Measurements from ENCODE around the gene ALOX5AP. TPM values are rescaled to one million over a fixed set of nuclear protein-coding genes. Genes with fewer than 3 reads are reported as not detected.

Gene ALOX5AP
- total and polyA plus RNA-seq, 4 donors = 3.5 to 6.7 (median 4.1) TPM

DNA sequence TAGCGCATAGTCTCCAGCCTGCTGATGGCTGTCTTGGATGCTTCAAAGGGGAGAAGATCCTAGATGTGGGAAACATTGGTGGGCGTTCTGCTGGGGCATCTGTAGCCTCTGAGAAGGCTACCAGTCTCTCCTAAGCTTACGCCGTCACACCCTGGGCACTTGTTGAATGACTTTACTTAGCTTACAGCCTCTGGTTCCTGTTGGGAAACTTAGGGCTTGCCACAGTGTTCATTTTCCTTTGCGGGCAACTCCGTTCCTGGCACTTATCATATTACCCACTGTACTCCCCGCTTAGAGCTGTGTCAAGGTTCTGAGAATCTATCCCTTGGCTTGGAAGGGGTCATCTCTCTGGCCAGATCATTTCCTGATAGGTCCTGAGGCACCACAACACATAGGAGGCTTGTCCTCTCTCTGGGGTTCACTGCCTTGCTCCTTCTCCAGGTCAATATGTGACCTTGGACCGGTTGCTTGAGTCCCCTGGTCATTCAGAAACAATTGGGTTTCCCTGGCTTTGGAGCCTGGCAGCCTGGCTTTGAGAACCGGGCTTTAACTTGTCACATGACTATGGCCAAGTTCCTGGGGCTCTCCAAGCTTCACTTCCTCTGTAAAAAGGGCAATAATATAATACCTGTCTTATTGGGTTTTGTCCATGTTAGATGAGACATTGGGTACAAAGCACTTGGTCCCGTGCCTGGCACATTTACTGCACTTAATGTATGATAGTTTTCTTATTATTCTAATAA lies 20.5 kb upstream of the ALOX5AP start:
- no peak overlapping the region for H3K9ac ChIP-seq (ENCODE audit: low read depth in 1 of 2, low read length in 2 of 2)
- no peaks in the 10 kb centered on the region for H3K27me3 ChIP-seq (ENCODE audit: control insufficient read depth in 4 of 4, insufficient read depth in 4 of 4, low read length in 3 of 4)
- no peak overlapping the region for H3K4me3 ChIP-seq (ENCODE audit: low read depth in 1 of 3, low read length in 3 of 3)
- H3K36me3 ChIP-seq (ENCODE audit: control insufficient read depth in 4 of 4, insufficient read depth in 3 of 4, low read depth in 1 of 4, low read length in 3 of 4) = no peaks in the 10 kb centered on the region
- TF ChIP-seq RAD21 (IDR thresholded peaks at IDR 0.05) = no peak
- TF ChIP-seq, protein P1, sequence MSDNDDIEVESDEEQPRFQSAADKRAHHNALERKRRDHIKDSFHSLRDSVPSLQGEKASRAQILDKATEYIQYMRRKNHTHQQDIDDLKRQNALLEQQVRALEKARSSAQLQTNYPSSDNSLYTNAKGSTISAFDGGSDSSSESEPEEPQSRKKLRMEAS (IDR thresholded peaks at IDR 0.05) = no peak
- 87% methylated on average over 10 of the region's 10 CpGs for WGBS
- H3K4me1 ChIP-seq (ENCODE audit: control insufficient read depth in 4 of 4, insufficient read depth in 4 of 4, low read length in 3 of 4) = no peaks in the 10 kb centered on the region
- H3K9me3 ChIP-seq (ENCODE audit: control insufficient read depth in 4 of 4, low read length in 3 of 4) = no peaks in the 10 kb centered on the region
- DNase-seq (ENCODE audit: low spot score) = no peak
- no peak overlapping the region for H3K27ac ChIP-seq (ENCODE audit: low read depth in 1 of 2, low read length in 2 of 2)

GRCh38 chr13:30715372-30715756 lies 20.0 kb upstream of the ALOX5AP start:
- Histone ChIP-seq H3K9me3 (ENCODE audit: control insufficient read depth in 4 of 4, low read length in 3 of 4) (no peaks in the 10 kb centered on the region), H3K4me1 (ENCODE audit: control insufficient read depth in 4 of 4, insufficient read depth in 4 of 4, low read length in 3 of 4) (no peaks in the 10 kb centered on the region), H3K27ac (ENCODE audit: low read depth in 1 of 2, low read length in 2 of 2) (no peak overlapping the region), H3K36me3 (ENCODE audit: control insufficient read depth in 4 of 4, insufficient read depth in 3 of 4, low read depth in 1 of 4, low read length in 3 of 4) (no peaks in the 10 kb centered on the region), H3K9ac (ENCODE audit: low read depth in 1 of 2, low read length in 2 of 2) (no peak overlapping the region), H3K4me3 (ENCODE audit: low read depth in 1 of 3, low read length in 3 of 3) (no peak overlapping the region), H3K27me3 (ENCODE audit: control insufficient read depth in 4 of 4, insufficient read depth in 4 of 4, low read length in 3 of 4) (no peaks in the 10 kb centered on the region)
- TF ChIP-seq, protein P1 (IDR thresholded peaks at IDR 0.05) = no peak
- TF ChIP-seq RAD21 (IDR thresholded peaks at IDR 0.05) (no peak), HNF4A (conservative IDR thresholded peaks at IDR 0.05) (no peak), HNF4G (IDR thresholded peaks at IDR 0.05) (no peak), NR2F2 (IDR thresholded peaks at IDR 0.05) (no peak)
- TF ChIP-seq, protein P2, sequence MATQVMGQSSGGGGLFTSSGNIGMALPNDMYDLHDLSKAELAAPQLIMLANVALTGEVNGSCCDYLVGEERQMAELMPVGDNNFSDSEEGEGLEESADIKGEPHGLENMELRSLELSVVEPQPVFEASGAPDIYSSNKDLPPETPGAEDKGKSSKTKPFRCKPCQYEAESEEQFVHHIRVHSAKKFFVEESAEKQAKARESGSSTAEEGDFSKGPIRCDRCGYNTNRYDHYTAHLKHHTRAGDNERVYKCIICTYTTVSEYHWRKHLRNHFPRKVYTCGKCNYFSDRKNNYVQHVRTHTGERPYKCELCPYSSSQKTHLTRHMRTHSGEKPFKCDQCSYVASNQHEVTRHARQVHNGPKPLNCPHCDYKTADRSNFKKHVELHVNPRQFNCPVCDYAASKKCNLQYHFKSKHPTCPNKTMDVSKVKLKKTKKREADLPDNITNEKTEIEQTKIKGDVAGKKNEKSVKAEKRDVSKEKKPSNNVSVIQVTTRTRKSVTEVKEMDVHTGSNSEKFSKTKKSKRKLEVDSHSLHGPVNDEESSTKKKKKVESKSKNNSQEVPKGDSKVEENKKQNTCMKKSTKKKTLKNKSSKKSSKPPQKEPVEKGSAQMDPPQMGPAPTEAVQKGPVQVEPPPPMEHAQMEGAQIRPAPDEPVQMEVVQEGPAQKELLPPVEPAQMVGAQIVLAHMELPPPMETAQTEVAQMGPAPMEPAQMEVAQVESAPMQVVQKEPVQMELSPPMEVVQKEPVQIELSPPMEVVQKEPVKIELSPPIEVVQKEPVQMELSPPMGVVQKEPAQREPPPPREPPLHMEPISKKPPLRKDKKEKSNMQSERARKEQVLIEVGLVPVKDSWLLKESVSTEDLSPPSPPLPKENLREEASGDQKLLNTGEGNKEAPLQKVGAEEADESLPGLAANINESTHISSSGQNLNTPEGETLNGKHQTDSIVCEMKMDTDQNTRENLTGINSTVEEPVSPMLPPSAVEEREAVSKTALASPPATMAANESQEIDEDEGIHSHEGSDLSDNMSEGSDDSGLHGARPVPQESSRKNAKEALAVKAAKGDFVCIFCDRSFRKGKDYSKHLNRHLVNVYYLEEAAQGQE (IDR thresholded peaks at IDR 0.05) = no peak
- no peak for DNase-seq (ENCODE audit: low spot score)
- 96% methylated on average over 4 of the region's 4 CpGs for WGBS

DNA sequence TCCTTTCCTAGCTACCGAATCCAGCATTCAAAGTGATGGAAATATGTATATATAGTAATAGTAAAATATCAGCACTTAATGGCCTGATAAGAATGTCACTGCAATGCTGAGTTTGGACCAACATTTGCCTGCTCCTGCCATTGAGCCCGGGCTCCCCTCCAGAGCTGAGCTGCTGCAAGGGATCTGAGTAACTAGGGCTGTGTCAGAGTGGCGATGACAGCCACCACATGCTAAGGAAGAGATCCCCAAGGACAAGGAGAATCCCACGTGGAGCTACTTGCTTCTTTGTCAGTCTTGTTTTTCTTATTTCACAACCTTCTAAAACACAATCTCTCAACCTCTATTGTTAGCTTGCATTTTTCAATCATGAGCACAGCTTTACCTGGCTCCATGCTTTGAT lies 19.5 kb upstream of the ALOX5AP start:
- Histone ChIP-seq H3K9ac (ENCODE audit: low read depth in 1 of 2, low read length in 2 of 2) (no peak overlapping the region), H3K4me3 (ENCODE audit: low read depth in 1 of 3, low read length in 3 of 3) (no peak overlapping the region), H3K36me3 (ENCODE audit: control insufficient read depth in 4 of 4, insufficient read depth in 3 of 4, low read depth in 1 of 4, low read length in 3 of 4) (no peaks in the 10 kb centered on the region), H3K9me3 (ENCODE audit: control insufficient read depth in 4 of 4, low read length in 3 of 4) (no peaks in the 10 kb centered on the region), H3K27me3 (ENCODE audit: control insufficient read depth in 4 of 4, insufficient read depth in 4 of 4, low read length in 3 of 4) (no peaks in the 10 kb centered on the region), H3K27ac (ENCODE audit: low read depth in 1 of 2, low read length in 2 of 2) (no peak overlapping the region), H3K4me1 (ENCODE audit: control insufficient read depth in 4 of 4, insufficient read depth in 4 of 4, low read length in 3 of 4) (peaks cover 0 to under 1% (median 0%) of the 10 kb centered on the region in 4 donors)
- 83% methylated on average over 4 of the region's 4 CpGs for WGBS
- no peak for DNase-seq (ENCODE audit: low spot score)
- no peak for TF ChIP-seq RXRA (IDR thresholded peaks at IDR 0.05)
- no peak for TF ChIP-seq EGR1 (IDR thresholded peaks at IDR 0.05; ENCODE audit: low read depth in 2 of 2)
- TF ChIP-seq, protein P3, sequence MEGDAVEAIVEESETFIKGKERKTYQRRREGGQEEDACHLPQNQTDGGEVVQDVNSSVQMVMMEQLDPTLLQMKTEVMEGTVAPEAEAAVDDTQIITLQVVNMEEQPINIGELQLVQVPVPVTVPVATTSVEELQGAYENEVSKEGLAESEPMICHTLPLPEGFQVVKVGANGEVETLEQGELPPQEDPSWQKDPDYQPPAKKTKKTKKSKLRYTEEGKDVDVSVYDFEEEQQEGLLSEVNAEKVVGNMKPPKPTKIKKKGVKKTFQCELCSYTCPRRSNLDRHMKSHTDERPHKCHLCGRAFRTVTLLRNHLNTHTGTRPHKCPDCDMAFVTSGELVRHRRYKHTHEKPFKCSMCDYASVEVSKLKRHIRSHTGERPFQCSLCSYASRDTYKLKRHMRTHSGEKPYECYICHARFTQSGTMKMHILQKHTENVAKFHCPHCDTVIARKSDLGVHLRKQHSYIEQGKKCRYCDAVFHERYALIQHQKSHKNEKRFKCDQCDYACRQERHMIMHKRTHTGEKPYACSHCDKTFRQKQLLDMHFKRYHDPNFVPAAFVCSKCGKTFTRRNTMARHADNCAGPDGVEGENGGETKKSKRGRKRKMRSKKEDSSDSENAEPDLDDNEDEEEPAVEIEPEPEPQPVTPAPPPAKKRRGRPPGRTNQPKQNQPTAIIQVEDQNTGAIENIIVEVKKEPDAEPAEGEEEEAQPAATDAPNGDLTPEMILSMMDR (IDR thresholded peaks at IDR 0.05; ENCODE audit: low read depth, low read length, missing input control) = no peak
- TF ChIP-seq FOXA1 (IDR thresholded peaks at IDR 0.05) = no peak
- no peak for TF ChIP-seq FOXA2 (IDR thresholded peaks at IDR 0.05)
- TF ChIP-seq RAD21 (IDR thresholded peaks at IDR 0.05) = no peak
- TF ChIP-seq TAF1 (conservative IDR thresholded peaks at IDR 0.05) = no peak
- TF ChIP-seq YY1 (IDR thresholded peaks at IDR 0.05) = no peak
- TF ChIP-seq, protein P1 (IDR thresholded peaks at IDR 0.05) = no peak
- no peak for TF ChIP-seq NR2F2 (IDR thresholded peaks at IDR 0.05)
- no peak for TF ChIP-seq GABPA (IDR thresholded peaks at IDR 0.05 in 1 of 2, conservative IDR thresholded peaks at IDR 0.05 in 1 of 2)
- TF ChIP-seq, protein P2 (IDR thresholded peaks at IDR 0.05) = no peak
- no peak for TF ChIP-seq JUND (IDR thresholded peaks at IDR 0.05)

All from liver (tissue), 9 donors.